Testis (tissue), 2 donors: ENCODE measurements around the gene SIGLEC15.

Experiments used
- POLR2A ChIP-seq: fragments of 450-650 bp; IDR thresholded peaks from one replicate; pipeline ENCODE4 v1.6.1; 2017; ENCODE audit warnings: antibody characterized with exemption, mild to moderate bottlenecking, moderate library complexity
- TF ChIP-seq, protein P1 (sequence below), 3 experiments: fragments of 450-650 bp in 2 of 3; fragments of 200-600 bp in 1 of 3; sonication (generic) in 1 of 3; IDR thresholded peaks; one replicate each; pipeline ENCODE4 v1.5.1; 2016 to 2019; ENCODE audit warnings: antibody characterized with exemption in 3 of 3, mild to moderate bottlenecking in 2 of 3, moderate library complexity in 1 of 3

DNA sequence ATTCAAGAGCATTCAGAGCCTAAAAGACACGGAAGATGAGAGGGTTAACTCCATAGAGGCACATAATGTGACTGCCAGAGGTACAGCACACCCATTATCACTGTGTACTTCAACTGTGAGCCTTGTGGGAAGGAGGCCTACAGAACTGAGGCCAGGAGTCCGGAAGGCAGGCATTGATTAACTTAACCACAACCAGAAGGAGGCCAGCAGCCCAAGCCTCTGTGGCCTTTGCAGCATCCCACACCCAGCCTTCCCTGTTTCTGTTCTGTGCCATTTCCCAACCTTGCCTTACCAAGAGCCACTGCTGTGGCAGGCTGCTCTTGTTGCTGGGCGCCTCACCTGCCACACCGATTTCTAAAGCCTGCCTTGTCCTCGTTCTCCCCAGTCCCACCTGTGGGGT, 27.2 kb downstream of the SIGLEC15 start:
- TF ChIP-seq, protein P1, sequence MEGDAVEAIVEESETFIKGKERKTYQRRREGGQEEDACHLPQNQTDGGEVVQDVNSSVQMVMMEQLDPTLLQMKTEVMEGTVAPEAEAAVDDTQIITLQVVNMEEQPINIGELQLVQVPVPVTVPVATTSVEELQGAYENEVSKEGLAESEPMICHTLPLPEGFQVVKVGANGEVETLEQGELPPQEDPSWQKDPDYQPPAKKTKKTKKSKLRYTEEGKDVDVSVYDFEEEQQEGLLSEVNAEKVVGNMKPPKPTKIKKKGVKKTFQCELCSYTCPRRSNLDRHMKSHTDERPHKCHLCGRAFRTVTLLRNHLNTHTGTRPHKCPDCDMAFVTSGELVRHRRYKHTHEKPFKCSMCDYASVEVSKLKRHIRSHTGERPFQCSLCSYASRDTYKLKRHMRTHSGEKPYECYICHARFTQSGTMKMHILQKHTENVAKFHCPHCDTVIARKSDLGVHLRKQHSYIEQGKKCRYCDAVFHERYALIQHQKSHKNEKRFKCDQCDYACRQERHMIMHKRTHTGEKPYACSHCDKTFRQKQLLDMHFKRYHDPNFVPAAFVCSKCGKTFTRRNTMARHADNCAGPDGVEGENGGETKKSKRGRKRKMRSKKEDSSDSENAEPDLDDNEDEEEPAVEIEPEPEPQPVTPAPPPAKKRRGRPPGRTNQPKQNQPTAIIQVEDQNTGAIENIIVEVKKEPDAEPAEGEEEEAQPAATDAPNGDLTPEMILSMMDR (IDR thresholded peaks at IDR 0.05) = no peak
- TF ChIP-seq POLR2A = no peak
